C4-2B (cell line): ENCODE measurements around the gene DOK4.

Experiments used
- ZFX ChIP-seq: fragments of 450-650 bp; IDR thresholded peaks from 2 replicates; pipeline ENCODE4 v1.6.1; 2017
- TF ChIP-seq, protein P1 (sequence below): fragments of 450-650 bp; conservative IDR thresholded peaks from 2 replicates; pipeline ENCODE4 v1.5.1; 2017; ENCODE audit warnings: mild to moderate bottlenecking

DNA sequence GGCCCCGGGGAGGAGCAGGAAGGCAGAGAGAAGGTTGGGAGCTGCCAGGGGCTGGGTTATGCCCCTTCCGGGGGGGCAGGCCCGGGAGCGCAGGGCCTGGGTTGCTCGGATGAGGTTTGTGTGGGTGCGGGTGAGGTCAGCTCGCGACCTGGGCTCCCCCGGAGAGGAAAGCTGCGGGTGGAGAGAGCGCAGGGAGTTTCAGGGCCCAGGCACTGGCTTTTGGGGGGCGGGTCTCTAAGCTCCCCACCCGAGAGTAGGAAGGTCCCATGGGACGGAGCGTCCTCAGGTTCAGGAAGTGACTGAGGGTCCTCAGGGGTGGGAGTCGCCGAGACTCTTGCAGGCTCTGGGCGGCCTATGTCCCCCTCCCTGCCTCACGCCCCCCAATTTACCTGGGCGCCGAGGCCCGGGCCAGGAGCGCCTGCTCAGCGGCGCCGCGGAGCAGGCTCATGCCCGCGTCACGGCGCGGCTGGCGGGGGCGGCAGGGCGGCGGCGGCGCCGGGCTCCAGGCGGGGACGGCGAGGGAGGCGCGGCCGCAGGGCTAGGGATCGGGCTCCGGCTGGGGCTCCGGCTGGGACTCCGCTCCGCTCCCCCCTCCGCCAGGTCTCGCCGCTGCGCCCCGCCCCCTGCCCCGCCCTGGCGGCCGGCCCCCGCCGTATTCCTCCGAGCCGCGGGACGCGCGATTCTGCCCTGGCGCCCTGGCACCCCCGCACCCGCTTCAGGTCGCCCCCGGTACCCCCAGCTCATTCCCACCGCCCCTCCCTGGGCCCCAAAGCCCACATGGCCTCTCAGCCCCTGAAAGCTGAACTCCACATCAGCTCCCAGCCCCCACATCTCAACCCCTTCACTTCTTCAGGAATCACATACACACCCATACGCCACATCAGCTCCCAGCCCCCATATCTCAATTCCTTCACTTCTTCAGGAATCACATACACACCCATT is at the start of gene DOK4:
- TF ChIP-seq, protein P1, sequence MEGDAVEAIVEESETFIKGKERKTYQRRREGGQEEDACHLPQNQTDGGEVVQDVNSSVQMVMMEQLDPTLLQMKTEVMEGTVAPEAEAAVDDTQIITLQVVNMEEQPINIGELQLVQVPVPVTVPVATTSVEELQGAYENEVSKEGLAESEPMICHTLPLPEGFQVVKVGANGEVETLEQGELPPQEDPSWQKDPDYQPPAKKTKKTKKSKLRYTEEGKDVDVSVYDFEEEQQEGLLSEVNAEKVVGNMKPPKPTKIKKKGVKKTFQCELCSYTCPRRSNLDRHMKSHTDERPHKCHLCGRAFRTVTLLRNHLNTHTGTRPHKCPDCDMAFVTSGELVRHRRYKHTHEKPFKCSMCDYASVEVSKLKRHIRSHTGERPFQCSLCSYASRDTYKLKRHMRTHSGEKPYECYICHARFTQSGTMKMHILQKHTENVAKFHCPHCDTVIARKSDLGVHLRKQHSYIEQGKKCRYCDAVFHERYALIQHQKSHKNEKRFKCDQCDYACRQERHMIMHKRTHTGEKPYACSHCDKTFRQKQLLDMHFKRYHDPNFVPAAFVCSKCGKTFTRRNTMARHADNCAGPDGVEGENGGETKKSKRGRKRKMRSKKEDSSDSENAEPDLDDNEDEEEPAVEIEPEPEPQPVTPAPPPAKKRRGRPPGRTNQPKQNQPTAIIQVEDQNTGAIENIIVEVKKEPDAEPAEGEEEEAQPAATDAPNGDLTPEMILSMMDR: no peak
- no peak for TF ChIP-seq ZFX
